GM18861 (cell line): ENCODE data around the gene DCLK2.
A peak's percentile ranks its signal among the peaks of the same experiment; 100 is the strongest.
"Not testable (repeated sequence)": the region's sequence is repeated elsewhere in the genome, so short reads cannot be mapped to it uniquely, and the experiment has no call there.

Experiments
- ATAC-seq: cut with Tn5 transposase; IDR thresholded peaks from one replicate; pipeline ENCODE4 v1.9.1; 2021; ENCODE audit not compliant: unreplicated experiment

Gene DCLK2

DNA sequence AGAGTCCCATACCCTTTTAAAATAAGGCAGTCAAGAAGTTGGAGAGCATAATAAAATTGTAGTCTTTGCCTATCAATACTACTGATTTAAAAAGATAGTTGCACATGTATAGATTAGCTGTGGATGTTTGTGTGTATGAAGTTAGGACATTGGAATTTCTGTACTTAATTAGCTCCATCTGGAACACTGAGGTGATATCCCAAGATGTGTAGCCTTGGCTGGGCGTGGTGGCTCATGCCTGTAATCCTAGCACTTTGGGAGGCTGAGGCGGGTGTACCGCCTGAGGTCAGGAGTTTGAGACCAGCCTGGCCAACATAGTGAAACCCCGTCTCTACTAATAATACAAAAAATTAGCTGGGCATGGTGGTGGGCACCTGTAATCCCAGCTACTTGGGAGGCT is 119.0 kb downstream of the DCLK2 start:
- ATAC-seq, result not testable (repeated sequence)

DNA sequence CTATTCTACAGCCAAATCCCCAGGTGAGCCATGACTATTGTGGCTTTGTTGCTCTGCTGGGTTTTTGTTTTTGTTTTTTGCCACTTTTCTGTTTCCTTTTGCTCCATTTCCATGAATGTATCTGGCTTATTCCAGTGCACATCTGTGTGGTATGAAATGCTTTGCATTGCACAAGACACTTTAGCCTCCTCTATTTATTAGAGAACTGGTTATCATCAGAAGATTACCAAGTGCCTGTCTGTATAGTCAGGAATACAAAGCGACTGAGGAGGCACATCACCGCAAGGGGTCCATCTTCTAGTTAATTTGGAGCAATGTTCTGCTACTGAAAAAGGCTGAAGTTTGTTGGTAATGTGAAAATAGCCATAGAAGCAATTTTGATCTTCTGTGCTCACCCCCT is 120.8 kb downstream of the DCLK2 start:
- no peak for ATAC-seq

- no peak for ATAC-seq
These were observed 126.8 kb downstream of the DCLK2 start for GRCh38 chr4:150205016-150205415.

- no peak for ATAC-seq
These were observed 128.0 kb downstream of the DCLK2 start for GRCh38 chr4:150206265-150206664.

- ATAC-seq, result no peak
These were observed 128.7 kb downstream of the DCLK2 start for GRCh38 chr4:150206954-150207353.

DNA sequence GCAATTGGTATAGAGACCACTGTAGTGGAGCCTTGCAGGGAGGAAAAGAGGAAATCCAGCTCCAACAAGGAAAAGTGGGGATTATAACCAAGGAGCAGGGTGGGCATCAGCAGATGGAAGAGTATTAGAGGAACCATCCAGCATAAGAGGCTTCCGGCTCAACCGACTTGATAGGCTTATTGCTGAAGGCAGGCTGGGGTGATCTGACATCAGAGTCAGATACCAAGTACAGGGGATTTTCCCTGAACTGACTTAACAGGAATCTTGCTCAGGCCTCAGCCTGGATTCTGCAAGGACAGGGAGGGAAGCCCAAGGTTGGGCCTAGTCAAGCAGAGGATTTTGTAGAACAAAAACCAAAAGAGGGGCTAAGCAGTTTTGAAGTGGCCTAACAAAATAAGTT is 129.6 kb downstream of the DCLK2 start:
- ATAC-seq, result no peak

DNA sequence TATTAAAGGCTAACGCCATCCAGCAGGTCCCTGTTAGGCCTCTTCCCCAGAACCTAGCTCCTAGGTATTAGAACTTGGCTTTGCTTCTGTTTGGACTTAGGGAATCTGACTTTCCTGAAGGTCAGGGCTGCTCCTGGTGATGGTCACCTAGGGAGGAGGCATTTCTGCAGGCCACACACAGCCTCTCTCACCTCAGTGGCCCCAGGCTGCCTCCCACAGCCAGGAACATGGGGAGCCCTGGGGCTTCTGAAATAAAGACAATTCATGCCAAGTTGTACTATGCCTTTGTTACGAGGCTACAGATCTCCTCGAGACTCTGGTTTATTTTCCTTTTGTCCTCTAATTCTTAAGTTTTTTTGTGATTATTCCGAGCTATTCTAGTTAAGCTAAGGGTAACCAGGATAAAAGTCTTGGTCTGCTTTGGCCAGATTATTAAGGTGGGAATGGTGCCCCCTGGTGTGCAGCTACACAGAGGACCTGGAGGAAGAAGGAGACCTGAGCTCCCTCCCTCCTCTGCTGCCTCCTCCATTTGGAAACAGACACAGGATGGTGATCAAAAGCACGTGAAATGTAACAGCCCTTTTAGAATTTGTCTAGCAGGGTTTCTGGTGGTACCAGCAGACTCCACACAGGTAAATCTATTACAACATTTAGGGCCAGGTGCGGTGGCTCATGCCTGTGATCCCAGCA is 131.0 kb downstream of the DCLK2 start:
- peak; percentile 65 for ATAC-seq

GRCh38 chr4:150211016-150211415 is 132.8 kb downstream of the DCLK2 start:
- no peak for ATAC-seq

DNA sequence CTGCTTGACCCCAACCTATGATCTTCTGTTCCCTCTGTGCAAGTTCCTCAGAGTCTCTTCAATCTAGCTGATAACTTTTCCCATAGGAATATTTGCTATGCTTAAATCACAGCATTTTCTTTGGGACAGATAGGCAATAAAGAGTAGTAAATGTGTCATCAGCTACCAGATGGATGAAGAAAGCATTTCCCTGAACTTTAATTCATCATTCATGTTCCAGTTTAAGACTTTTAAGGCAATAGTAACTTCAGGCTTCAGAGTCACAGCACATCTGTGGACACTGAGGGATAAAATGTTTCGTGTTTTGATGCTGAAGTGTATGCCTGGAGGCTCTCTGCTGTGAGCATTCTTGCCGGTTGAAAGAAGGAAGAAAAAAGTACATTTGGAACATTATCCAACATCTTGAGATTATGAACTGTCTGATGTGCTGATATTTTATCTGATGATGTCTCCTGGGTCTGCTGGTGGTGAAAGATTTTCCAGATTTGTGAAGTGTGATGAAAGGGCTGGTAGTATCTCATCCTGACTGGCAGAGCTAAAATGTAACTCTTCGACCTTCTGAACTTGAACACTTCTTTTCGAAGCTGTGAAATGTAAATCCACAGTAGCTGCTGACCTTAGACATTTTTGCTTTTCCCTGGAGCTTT is 133.7 kb downstream of the DCLK2 start:
- ATAC-seq, result no peak

DNA sequence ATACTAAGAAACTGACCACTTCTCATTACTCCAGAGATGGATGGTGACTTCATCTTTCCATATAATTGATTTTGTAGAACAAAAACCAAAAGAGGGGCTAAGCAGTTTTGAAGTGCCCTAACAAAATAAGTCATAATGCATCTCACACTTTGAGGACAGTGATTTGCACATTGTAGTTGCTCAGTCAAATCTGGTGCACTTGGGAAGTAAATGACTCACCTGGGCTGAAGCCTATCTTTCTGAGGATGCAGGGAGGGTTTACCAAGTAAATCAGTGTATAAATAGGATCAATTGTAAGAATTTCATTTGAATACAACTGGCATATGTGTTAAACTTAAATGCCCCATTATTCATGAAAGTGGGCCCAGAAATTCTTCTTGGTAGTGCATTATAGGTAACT is 134.2 kb downstream of the DCLK2 start:
- ATAC-seq, result no peak

GRCh38 chr4:150212927-150213326 is 134.7 kb downstream of the DCLK2 start:
- ATAC-seq, result no peak

DNA sequence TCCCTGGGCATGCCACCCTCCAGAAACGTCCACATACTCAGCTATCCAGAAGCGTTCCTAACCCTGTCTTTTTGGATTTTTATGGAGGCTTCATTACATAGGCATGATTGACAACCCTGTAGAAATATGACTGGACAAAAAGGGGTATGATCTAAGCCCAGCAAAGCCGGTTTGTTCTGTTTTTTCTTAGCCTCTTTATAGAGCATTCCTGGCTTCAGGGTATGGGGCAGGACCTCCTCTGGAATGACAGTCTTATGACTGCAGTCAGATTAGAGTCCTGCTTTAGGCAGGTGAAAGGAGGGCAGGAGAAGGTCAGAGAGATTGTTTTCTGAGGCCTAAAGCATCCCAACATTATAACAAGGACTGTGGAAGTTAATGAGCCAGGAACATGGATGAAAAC is 137.4 kb downstream of the DCLK2 start:
- no peak for ATAC-seq

DNA sequence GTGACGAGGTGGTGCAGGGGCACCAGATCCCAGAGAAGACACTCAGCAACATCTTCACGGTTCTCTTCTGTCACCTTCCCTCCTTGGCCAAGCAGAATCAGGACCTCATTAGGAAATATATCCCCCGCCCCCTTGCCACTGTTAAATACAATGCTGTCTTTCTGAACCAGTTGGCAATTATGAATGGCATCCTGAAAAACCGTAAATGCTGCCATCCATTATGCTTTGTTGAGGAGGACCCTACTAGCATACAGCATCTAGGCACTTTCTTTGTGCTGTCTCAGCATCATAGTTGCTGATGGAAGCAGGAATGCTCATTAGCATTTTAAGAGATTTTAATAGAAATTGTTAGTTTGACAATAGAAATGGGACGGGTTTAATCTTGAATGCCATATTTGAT is 138.5 kb downstream of the DCLK2 start:
- no peak for ATAC-seq

DNA sequence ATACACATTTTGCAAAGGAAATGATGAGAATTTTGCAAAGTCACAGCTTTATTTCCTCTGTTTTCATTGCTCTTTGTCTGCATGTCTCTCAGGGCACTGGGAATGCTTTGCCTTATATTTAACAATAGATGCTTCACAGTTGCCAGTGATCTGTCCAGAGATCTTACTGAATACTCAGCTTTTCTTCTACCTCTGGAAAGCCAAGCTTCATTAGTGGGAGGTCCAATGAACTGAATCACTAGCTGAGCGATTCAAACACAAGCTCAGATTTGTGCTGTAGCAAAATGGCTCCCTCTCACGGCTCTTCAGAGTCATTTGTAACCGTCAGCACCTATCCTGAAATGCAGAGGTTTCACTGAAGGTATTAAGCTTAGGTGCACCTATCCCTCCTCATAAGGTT is 138.9 kb downstream of the DCLK2 start:
- no peak for ATAC-seq

DNA sequence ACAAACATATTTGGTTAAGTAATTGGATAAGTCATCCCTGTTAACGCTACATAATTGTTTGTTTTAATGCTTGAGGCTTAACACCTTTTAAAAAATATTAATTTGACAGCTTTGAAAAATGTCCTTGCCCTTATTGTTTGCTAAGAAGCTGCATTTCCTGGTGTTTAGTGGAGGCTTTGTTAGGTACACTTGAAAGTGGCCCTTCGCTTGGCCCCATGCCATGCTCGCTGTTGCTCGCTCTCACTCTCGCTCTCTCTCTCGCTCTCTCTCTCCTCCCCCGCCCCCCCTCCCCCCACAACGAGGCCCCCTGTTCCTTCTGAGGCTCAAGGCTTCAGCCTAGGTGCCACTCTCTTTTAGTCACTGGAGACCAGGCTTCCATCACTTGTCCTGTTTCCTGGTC is 139.6 kb downstream of the DCLK2 start:
- ATAC-seq, result no peak

DNA sequence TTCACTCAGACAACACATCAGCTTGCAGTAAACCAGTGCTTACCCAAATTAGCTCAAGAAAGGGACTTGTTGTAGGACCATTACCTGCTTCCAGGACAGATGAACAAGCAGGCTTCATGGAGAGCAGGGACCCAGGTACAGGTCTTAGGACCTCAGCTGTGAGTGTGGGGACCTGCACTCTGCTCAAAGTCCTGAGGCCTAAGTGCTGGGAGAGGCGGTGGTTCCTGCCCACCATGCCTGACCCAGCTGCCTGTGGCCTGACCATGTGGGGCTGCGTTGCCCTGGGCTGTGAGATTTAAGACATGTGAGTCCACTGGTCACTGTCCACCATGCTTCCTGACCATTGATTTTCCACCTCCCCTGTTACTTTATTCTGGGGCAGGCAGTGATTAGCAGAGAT is 140.2 kb downstream of the DCLK2 start:
- no peak for ATAC-seq

DNA sequence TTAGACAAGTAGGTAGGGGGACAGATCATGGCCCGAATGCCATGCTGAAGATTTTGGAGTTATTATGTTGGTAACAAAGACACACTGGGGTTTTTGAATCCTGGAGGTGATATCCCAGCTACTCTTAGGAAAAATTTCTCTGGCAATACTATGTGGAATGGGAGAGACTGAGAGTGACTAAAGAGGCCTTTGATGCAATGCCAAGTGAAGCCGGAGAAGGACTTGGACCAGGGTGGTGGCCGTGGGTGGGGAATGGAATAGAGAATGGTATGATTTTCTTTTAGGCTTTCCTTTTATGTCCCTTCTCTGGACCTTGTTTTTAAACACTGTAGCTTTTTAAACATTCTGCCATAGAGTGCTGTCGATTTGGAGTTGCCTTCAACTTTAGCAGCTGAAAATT is 141.6 kb downstream of the DCLK2 start:
- ATAC-seq, result no peak

DNA sequence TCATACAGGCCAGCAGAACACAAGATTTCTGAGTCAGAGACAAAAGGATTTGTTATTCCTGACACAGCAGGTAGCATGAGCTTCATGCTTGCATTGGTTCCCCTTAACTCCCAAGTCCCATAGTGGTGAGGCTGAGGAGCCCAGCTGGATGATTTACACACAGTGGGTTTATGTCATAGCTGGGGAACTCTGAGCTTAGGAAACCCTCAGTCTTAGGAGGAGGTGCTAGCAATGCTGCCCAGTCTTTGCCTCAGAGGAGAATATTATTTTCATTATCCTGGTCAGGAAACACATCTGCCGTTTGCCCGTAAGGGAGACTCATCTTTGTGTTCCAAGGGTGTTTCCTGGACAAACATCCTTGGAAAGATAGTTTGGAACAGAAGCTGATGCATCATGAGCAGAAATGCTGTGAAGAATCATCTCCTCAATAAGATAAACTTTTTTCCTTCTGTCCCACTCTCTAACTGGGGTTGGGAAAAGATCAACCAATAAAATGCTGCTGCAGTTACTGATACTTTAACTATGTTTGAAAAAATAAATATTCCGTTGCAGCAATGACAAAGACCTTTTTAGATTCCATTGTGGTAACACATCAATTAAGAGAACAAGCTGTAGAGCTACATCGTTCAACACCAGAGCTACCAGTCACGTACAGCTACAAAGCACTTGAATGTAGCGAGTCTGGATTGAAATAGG is 146.8 kb downstream of the DCLK2 start:
- no peak for ATAC-seq

DNA sequence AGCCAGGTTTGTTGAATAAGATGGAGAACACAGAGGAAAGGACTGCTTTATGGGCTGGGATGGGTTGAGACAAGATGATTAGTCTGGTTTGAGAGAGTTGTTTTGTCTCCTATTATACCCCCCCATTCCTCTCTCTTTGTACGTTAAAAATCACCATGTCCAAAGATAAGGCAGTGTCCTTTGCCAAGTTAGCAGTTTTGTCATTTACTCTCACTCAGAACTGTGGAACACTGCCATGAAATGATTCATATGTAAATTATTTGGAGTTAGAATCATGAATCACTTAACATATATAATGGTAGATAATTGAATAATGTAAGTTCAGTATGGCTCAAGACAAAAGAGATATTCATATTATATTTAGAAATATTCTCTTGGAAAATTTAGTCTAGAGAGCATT is 151.3 kb downstream of the DCLK2 start:
- no peak for ATAC-seq

GRCh38 chr4:150230561-150230960 is 152.3 kb downstream of the DCLK2 start:
- ATAC-seq, result no peak

- ATAC-seq, result no peak
These were observed 153.0 kb downstream of the DCLK2 start for GRCh38 chr4:150231107-150231770.

DNA sequence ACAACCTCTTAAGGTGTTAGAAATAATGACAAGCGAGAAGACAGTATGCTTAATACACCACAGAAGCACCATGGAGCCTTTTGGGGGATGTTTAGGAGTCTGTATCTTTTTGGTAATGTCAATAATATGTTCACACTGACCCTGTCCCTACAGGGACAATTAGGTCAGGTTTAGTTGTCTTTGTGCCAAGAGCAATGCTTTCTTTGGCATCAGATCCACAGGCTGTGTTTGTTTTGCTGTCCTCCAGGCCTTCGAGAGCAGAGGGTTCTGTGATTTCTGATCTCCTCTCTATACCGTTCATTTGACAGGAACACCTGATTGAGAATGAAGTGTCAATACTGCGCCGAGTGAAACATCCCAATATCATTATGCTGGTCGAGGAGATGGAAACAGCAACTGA is 153.8 kb downstream of the DCLK2 start:
- ATAC-seq, result no peak
